SU-DHL-6 (cell line): Measurements from ENCODE around the gene CYP11A1.

Experiments
- CTCF ChIP-seq: fragments of 200-600 bp; sonication (generic); IDR thresholded peaks from one replicate; pipeline ENCODE4 v1.5.1; 2017; ENCODE audit warnings: antibody characterized with exemption, mild to moderate bottlenecking, low read length, moderate library complexity; ENCODE audit not compliant: insufficient read depth, poor library complexity, severe bottlenecking
- EZH2phosphoT487 ChIP-seq: fragments of 200-600 bp; sonication (generic), shearing (Covaris generic); conservative IDR thresholded peaks from 2 replicates; pipeline ENCODE4 v1.6.1; 2018; ENCODE audit warnings: mild to moderate bottlenecking, antibody characterized with exemption, low read length, moderate library complexity, mixed read lengths

GRCh38 chr15:74369084-74369745, 1.8 kb upstream of the CYP11A1 start:
- no peak for TF ChIP-seq CTCF
- no peak for TF ChIP-seq EZH2phosphoT487
